ENCODE data around the gene NME7. TPM values are rescaled to one million over a fixed set of nuclear protein-coding genes. Genes with fewer than 3 reads are reported as not detected.

NME7 gene
- total and polyA plus RNA-seq, 9 donors, result 8.5 to 28.1 (median 21.8) TPM

Other genes with a start within 250 kb of the NME7 start
- gene BLZF1, start 398 bp upstream of the NME7 start, total RNA-seq, result 21.4 TPM
- gene BLZF1, start 398 bp upstream of the NME7 start, polyA plus RNA-seq (ENCODE audit: insufficient read depth in 1 of 8, insufficient read length in 8 of 8, low replicate concordance in 1 of 8), result 10 to 100 TPM; 12.7 to 20.3 (median 16.7) TPM
- 0.66 TPM for gene CCDC181, start 59.7 kb upstream of the NME7 start, total RNA-seq
- 1 to 10 TPM in 4 of 8 donors, under 1 TPM in 4; 0.80 to 1.6 (median 1.0) TPM for gene CCDC181, start 59.7 kb upstream of the NME7 start, polyA plus RNA-seq (ENCODE audit: insufficient read depth in 1 of 8, insufficient read length in 8 of 8, low replicate concordance in 1 of 8)
- gene SLC19A2, start 118.1 kb upstream of the NME7 start, total RNA-seq, result 7.0 TPM
- 1 to 10 TPM; 4.9 to 7.6 (median 6.8) TPM for gene SLC19A2, start 118.1 kb upstream of the NME7 start, polyA plus RNA-seq (ENCODE audit: insufficient read depth in 1 of 8, insufficient read length in 8 of 8, low replicate concordance in 1 of 8)
- 0.31 TPM for gene F5, start 218.7 kb upstream of the NME7 start, total RNA-seq
- under 1 TPM; 0.07 to 0.71 (median 0.40) TPM for gene F5, start 218.7 kb upstream of the NME7 start, polyA plus RNA-seq (ENCODE audit: insufficient read depth in 1 of 8, insufficient read length in 8 of 8, low replicate concordance in 1 of 8)